Fibroblast of gingiva (primary cell): ENCODE data around the gene FH.

Source experiments
- DNase-seq: peaks from one replicate; pipeline ENCODE4 v3.0.0-alpha.2; 2011; ENCODE audit warnings: low read depth

FH gene

GRCh38 chr1:241459186-241459802 is 60.3 kb downstream of the FH start:
- no peak for DNase-seq

DNA sequence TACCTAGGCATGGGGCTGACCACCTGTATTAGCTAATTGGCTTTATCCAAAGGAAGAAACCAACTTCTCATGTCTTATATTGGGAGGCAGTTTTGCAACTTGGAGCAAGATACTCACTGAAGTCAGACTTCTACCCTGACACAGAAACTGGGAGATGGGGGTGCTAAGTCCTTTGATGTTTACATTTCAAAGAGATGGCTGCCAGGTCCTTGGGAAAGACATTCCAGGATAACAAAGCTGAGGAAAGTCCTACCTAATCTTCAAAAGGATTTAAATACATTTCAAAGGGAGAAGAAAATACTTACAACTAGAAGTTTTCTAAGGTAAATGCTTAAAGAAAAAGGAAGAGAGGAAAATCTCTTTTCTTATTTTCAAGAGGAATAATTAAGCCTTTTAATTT is 62.1 kb downstream of the FH start:
- no peak for DNase-seq

DNA sequence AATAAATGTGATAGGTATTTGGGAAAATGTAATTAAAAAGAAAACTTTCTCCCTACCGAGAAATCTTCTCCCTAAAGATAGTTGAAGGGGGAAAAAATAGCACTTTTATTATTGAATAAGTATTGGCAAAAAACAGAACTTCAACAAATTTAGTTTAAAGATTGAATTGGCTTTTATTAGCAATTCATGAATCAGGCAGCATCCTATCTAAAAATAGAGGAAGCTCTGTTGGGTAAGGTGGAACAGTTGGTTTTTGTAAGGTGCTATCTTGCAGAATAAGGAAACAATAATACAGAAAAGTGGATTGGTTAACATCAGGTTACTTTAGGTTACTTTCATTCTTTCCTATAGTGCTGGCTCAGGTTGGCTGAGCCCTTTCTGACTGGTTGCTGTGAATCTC is 62.8 kb downstream of the FH start:
- no peak for DNase-seq

DNA sequence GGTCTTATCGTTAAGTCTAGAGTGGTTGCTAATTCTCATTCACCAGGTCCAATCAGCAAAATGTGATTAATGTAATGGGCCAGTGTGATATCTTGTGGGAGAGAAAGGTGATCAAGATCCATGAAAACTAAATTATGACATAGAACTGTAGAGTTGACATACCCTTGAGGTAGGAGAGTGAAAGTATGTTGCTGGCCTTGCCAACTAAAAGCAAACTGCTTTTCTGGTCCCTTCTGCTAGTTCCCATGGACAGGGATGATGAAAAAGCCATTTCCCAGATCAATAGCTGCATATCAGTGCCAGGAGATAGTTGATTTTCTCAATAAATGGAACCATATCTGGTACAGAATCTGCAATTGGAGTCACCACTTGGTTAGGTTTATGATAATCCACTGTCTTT is 65.8 kb downstream of the FH start:
- no peak for DNase-seq

- DNase-seq = no peak
Measured at GRCh38 chr1:241451956-241452355, 67.6 kb downstream of the FH start.
